NCI-H128 (cell line): ENCODE measurements around the gene NRM.
A peak's percentile ranks its signal among the peaks of the same experiment; 100 is the strongest.

Experiments used
- DNase-seq: peaks from one replicate; lab custom pipeline; 2025; ENCODE audit not compliant: unreplicated experiment; lab: John Stamatoyannopoulos, UW

Gene NRM

DNA sequence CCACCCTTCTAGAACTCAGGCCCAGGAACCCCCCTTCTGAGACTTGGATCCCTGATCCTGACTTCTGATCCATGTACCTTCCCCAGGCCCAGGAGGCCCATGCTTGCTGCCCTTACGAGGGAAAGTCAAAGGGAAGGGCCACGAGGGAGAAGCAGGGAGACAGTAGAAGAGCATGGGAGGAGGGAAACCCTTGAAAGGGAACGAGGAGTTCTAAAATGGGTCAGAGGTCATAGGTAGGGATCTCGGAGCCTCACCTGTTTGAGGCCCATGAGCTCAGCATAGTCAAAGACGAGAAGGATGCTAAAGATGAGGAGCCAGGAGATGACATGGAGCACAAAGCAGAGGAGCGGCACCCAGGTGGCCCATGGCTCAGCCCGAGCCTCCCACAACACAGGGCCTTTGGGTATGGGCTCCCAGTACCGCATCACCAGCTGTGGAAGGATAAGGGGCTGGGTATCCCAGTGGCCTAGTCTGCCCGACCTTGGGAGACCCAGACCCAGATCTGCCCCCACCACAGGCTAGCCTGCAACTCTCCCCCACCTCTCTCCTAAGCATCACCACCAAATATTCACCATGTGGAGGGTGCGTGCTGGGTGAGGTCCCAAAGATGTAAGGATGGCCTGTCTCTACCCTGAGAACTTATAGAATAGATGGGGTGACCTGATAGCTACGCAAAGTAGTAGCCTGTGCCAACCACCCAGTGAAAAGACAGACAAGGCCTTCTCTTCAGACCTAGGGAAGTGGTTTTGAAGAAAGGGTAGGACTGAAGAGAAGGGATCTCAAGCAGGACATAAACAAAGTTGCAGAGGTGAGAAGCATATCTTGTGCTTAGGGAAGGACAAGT, 1.5 kb downstream of the NRM start:
- DNase-seq: no peak

DNA sequence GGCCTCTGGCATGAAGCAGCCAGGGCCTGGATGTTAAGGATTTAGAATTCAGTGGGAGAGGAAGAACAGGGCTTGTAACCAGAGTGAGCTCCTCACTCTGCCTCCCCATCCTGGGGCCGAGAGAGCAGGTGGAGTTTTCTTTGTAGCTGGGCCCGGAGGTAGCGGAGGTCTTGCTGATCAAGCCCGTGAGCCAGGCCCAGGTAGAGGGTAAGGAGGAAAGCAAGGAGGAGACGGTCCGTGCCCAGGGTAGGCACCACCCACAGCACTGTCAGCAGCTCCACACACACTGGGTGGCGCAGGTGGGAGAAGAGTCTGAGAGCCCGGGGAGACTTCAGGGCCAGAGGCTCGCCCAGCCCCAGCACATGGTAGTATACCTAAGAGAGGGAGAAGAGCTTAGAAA, 2.2 kb downstream of the NRM start:
- DNase-seq: no peak

DNA sequence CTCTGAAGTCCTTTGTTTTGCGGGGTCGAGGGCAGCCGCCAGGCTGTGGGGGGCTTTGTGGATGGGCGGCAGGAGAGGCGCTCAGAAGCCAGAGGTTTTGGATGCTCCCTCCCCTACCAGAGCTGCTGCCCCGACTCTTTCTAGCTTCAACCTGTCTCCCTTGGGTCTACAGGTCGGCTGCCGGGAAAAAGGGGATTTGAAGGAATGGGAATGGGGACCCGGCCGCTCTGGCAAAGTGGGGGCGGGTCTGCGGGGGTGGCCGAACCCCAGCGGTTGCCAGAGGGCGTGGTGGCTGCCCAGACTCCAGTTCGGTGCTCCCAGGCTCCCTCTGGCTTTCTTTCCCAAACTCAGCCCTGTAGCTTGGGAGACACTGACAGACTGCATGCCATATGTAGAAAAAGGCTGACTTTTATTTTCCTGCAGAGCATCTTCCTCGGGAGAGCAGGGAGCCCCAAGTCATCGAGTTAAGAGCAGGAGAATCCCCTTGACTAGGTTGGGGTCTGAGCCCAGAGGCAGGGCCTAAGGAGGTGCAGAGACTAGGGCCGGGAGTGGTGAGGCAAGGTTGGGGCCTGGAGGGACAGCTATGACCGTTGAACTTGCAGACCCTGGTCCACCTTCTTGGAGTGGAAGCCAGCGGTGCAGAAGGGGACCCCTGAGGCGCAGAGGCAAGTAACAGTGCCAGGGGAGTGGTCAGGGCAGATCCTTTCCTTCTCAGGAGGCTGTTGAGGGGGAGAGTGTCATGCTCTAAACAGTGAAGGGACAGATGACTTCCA, 2.9 kb downstream of the NRM start:
- DNase-seq: no peak

DNA sequence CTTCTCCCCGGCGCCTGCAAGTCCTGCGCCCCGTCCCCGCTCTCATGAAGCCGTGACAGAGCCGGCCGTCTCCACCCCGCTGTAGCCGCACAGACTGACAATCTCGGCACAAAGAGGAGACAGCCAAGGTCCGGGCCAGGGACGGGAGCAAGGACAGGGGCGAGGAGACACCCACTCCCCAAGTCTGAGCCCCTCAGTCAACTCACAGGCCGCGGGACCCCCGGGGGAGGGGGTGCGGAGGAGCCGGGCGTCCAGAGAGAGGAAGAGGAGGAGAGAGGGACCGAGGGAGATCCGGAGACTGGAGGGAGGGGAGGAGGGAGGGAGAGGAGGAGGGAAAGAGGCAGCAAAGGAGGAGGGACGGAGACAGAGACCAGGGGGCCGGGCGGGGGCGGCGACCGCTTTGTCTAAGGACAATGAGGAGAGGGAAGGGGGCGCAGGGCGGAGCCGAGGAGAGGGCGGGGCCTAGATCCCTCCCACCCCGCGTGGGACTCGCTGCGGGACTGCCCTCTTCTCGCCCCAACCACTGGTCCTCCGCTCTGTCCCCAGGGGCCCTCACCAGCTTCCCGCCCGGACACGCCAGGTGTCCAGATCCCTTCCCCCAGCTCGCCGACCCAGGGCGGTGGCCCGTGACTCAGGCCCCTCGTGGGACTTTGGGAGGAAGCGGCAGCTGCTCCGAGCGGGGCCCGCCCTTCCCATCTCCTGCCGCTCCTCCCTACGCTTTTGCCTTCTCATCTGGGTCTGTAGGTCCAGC, 3.7 kb downstream of the NRM start:
- peak; percentile 54 for DNase-seq

DNA sequence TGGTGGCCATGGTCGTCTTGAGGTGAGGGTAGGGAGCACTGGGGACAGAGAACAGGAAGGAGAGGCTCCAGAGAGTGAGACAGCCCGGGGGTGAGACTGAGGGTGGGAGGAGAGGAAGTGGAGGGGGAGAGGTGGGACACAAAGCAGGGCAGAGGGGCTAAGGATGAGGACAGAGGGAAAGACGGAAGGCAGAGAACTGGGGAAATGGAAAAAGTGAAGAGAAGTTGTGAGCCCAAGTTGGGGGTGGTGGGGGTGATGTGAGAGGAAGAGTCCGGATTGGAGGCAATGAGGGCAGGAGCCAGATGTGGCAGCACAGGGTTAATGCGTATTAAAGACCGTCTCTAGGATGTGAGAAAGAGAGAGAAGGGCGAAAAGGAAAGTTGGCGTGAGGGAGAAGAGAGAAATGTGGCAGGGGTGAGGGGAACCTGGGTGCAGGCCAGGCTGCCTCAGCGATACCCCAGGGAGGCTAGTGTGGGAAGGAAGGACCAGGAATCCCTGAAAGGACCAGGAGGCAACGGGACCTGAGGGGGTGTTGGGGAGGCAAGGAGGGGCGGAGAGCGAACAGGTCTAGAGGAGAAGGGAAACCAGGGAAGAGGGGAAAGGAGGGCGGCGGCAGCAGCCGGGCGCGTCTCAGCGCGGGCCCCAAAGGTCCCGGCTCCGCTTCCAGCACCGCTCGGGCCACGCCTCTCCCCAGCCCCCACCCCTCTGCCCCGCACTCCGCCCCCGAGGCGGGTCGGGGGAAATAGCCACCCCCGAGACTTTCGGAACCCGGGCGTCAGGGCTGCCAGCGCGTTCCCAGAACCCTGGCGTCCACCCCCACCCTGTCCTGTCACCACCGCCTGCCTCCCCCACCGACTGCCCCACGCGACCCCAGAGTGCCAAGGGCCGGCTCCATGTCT, 4.5 kb downstream of the NRM start, which contains the start of gene PPP1R18:
Gene PPP1R18, minus strand, starts transcription at position 637 of the 899 bp plus-strand sequence. Its CDS starts 627 bp downstream, at position 10.
- DNase-seq: no peak

DNA sequence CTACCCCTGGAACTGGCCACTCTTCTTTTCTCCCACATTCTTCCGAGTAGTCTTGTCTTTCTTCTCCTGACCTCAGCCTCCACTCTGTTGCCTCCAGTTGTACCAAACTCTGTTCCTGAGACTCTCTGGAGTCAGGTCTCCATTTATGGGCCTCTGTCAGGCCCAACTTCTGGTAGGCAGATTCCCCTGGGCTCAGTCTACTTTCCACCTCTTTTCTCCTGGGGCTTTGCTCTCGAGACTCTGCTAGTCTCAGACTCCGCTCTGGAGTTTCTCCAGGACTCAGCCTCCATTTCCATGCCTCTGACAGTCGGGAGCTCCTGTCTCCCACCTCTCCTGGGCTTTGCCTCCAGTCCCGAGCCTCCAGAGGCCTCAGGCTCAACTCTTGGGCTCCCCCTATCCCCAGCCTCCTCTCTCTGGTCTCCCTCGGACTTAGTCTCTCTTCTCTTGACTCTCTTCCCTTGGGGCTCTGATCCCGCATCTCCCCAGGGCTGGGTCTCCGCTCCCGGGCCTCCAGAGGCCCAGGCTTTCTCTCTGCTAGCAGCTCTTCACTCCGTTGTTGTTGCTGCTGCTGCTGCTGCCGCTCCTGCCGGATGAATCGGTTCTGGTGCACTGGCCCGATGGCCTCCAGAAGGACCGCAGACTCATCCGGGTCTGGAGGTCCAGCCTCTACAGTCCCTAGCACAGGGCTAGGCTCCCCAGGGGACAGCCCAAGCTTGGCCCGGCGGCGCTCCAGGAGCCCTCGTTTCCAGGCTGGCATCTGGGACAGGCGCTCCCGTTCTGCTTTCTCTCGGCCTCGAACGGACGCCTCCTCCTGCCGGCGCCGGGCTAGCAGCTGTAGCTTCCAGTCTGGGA, 5.4 kb downstream of the NRM start:
- no peak for DNase-seq

DNA sequence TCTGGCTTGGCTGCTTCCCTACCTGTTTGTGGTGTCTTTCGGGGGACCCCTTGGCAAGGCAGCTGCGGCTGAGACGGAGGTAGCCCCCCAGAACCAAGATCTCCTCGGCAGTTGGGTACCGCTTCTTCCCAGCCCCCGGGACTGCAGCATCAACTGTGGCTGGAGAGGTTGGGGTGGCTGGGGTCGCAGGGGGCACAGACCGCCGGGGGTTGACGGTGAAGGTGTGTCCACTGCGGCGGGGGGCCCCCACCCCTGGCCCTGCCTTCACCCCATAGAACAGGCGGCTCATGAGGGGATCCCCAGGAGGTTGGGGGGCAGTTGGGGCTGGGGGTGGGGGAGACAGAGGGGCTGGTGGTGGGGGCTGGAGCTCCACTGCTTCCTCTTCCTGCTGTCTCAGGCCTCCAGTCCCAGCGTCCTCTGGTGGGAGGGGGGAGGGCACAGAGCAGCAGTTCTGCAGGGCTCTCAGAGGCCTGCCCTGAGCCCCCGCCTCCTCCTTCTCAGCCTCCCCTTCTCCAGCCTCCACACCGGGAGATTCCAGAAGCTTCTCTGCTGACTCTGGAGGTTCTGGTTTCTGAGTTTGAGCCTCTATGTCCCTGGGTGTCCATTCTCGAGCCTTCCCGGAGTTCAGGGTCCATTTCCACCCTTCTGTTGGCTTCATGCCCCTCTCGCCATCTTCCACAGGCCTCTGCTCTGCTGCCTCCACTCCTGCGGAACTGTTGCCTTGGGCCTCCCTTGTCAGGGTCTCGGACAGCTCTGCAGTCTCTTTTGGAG, 6.2 kb downstream of the NRM start:
- DNase-seq: no peak

DNA sequence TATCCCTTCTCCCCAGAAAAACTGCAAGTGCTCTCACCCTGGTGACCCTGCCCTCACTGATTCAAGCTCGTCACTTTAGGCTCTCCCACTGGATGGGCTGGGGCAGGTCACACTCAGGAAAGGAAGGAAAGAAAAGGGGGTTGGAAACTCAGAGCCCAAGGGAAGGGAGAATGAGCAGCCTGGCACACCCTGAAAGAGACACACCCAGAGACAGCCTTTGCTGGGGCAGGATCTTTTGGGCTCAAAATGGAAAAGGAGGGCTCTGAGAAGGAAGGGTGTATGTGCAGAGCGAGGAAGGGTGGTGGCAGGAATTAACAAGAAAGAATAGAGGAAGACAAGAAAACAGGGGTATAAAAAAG, 6.8 kb downstream of the NRM start:
- DNase-seq: no peak

DNA sequence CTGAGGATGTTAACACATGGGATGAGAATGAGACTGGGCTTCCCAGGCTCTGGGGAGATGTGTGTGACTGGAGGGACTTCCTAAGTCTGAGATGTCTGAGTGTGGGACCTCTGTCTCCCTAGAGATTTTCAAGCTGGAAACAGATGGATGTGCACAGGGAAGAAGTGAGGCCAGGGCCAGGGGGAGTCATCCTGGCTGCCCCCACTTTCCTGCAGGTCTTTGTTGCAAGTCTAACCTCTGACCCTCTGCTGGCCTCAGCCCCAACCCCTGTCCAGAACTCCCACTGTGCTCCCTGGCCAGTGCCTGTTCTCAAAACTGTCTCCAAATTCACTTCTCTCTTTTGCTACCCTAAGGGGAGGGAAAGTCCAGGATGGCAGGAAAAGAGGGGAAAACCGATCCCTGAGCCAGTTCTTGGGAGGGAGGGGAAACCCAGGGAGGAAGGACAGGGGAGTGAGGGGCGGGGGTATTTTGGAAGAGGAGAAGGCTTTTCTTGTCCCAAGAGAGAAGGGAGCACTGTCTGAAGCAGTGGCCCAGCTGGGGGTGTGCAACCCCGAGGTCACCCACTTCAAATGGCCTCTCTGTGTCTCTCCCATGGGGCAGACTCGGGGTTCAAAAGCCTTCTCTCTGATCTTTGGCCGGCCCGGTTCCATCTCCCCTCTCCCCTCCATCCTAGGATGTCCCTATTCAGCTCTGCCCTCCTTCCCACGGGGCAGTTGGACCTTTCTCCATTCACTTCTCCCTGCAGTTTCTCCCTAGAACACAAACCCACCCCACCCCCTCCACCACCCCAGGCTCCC, 7.4 kb downstream of the NRM start:
- no peak for DNase-seq

DNA sequence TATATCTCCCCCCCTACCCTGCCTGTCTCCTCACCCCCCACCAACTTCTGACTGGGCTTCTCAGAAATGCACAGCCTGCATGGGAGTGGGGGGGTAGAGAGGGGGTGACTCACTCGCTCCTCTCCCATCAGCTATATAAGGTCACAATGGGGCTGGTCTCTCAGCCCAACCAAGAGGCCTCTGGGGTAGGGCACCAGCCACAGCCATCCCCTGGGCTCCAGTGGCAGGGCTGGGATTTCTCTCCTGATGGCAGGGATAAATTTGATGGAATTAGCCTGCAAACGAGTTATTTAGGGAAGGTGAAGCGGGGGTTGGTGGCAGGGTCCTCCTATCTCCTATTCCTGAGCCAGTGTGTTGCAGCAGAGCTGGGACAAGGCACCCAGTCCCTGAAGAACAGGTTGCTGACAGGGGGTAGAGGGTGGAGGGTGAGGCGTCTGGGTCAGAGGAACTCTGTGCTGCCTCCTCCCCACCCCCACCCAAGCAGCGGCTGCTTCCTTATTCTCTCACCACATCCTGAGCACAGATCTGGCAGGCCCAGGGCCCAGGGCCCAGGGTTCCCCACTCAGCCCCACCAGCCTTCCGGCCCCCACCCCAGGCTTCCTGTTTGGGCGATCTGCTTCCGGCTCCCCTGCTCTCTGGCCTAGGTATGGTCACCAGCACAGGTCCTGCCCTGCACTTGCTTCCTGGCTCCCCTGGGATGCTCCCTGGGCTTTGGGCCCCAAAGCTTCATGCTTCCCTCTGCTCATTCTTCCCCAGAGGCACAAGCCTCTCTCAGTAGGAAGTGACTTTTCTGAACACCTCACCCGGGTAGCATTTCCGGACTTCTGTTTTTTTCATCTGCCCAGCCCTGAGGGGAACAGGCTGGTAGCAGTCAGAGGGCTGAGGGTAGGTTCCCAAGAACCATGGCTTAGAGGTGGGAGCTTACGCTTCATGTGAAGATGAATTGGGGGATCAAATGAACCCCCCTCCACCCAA, 8.4 kb downstream of the NRM start:
- no peak for DNase-seq

DNA sequence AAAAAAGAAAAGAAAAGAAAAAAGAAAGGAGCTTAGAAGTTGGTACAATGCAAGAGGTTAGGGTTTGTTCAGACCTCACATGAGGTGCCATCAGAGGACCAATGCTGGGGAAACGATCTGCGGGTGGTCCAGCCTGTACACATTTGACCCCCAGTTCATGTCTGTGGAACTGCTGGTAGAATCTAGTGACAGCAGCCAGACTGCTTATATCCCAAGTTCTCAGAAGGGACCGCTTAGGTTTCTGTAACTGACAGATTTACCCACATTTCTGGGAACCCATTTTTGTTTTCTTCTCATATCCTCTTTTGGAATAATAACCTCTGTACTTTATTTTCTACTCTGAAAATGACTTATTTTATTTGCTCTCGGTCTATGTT, 9.0 kb downstream of the NRM start:
- no peak for DNase-seq

DNA sequence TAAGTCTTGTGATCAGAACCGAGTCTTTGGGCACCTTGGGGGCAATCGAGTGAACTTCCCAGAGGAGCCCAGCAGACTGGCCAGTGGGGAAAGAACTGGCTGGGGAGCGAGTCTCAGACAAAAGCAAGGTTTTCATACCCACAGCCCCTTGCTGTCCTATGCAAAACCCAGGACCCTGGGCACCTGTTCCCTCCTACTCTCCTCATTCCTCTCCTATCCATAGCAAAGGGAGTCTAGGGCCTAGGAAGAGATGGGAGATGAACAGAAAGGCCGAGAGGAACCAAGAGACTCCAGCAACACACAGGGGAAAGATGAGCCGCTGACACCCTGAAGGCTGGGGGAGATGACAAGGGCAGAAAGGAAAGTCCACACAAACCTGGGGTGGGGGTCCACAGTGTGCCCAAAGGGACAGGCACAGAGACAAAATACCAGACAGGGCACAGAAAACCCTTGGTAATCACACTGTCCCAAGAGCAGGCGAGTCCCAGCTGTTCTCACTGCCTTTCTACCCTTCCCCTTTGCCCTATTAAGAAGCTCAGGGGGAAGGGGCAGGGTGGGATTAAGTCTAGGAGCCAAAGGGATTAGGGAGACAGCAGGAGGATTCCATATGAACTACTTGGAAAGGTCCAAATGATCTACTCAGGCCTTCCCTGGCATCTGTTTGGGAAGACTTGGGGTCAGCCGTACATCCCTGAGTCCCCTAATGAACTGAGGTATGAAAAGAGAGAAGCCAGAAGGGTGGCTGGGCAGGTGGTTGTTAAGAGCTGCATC, 10.8 kb downstream of the NRM start:
- no peak for DNase-seq

DNA sequence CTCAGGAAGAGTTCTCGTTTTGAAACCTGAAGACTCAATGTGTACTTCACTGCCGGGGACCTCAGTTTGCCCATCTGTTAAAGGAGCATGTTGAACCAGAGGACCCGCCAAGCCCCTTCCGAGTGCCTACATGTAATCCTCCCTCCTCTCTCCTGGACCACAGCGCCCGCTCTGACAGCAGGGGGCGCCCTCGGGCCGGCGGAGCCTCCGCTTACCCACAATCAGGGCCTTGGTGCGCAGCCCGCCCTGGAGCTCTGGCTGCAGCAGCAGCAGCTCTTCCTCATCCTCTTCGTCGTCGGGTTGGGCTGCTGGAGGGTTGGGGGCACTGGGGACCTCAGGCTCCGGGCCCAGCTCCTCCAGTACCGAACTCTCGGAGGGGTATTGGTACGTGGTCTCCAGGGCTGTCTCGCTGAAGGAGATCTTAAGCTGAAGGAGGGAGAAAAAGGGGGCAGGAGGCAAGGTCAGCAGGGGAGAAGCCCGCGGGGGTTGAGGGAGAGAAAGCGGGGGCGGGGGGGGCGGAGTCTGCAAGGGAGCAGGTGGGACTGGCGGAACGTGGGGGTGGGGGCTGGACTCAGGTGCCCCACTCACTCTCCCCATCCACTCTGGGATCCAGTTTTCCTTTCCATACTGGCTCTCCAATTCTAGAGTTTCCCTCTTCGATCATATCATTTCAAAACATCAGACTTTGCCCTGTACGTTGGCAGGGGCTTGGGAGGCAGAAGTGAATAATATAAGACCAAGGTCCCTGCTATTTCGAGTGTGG, 11.6 kb downstream of the NRM start:
- peak; percentile 39 for DNase-seq

DNA sequence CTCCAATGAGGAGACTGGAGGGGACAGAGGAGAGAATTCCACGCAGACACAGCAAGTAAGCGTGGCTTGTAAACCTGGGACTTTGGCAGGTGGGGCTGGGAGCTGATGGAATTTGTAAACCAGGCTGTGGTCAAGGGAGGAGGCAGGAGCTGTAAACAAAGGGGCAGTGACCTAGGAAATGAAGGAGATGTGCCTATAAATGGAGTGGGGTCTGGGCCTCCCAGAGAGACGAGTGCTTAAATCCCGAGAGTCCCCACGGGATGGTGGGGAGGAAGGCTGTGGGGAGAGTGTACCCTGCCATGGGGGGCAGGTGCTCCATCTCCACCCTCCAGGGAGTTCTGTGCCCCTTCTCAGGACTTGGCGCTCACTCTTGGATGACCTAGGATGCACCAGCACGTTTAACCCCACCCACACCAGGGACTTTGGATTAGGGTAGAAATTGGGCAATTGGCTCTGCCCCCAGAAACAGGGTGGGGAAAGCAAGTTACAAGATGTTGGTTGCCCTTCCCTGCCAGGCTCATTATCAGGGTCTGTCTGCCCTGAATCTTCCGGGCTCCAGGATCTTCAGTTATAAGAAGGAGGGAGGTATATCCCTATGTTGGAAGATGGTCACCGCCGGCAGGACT, 14.0 kb downstream of the NRM start:
- DNase-seq: no peak
